WTC11 (cell line): ENCODE data around the gene BBS1.

Experiments used
- ATF3 ChIP-seq: sonication (generic); formaldehyde crosslinking; conservative IDR thresholded peaks from 2 replicates; pipeline ENCODE4 v1.8.1; 2022; ENCODE audit warnings: mild to moderate bottlenecking, missing genetic modification reagents
- CREB1 ChIP-seq: sonication (generic); formaldehyde crosslinking; IDR thresholded peaks from 2 replicates; pipeline ENCODE4 v1.8.0; 2023; ENCODE audit warnings: mild to moderate bottlenecking, missing genetic modification reagents
- CTCF ChIP-seq: fragments of 200-600 bp; IDR thresholded peaks from 2 replicates; pipeline ENCODE4 v1.8.0; 2022; ENCODE audit warnings: antibody characterized with exemption

DNA sequence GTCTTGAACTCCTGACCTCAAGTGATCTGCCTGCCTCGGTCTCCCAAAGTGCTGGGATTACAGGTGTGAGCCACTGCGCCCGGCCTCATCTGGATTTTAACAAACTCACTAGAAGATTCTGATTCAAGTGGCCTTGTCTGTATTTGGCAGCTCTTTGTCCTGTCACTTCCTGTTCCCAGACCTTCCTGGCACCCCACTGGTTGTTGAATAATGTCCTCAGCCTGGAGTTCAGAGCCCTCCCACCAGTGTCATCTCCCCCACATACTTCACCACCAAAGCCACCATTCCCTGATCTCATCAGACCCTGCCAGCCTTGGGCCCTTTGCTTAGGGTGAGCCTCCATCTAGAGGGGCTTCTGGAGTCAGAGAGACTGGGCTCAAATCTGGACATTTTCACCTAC is 40.4 kb upstream of the BBS1 start:
- TF ChIP-seq CTCF (no peak), CREB1 (no peak), ATF3 (CRISPR knock-in tag) (no peak)
